Measurements from ENCODE around the gene CALN1.

Gene CALN1

GRCh38 chr7:72435925-72436480 is 23.9 kb upstream of the CALN1 start:
- ATAC-seq (replicated peaks; ENCODE audit: extremely low read depth, poor library complexity, severe bottlenecking): no peak
- H3K36me3 Mint-ChIP-seq (ENCODE audit: insufficient read depth): no peaks in the 10 kb centered on the region

GRCh38 chr7:72435366-72435765 is 23.2 kb upstream of the CALN1 start:
- no peak for DNase-seq (ENCODE audit: low spot score in 2 of 2)
- Mint-ChIP-seq H3K27ac (ENCODE audit: low read depth) (no peak overlapping the region), H3K4me3 (no peak overlapping the region), H3K27me3 (peaks cover 7% of the 10 kb centered on the region), H3K4me1 (no peaks in the 10 kb centered on the region), H3K9me3 (no peaks in the 10 kb centered on the region), H3K36me3 (ENCODE audit: insufficient read depth) (no peaks in the 10 kb centered on the region)
- no peak for ATAC-seq (replicated peaks; ENCODE audit: extremely low read depth, poor library complexity, severe bottlenecking)

More at GRCh38 chr7:72435925-72436480, 23.9 kb upstream of the CALN1 start:
- no peak overlapping the region for H3K27ac Mint-ChIP-seq (ENCODE audit: low read depth)
- no peak overlapping the region for H3K4me3 Mint-ChIP-seq
- no peaks in the 10 kb centered on the region for H3K9me3 Mint-ChIP-seq
- H3K4me1 Mint-ChIP-seq: no peaks in the 10 kb centered on the region
- DNase-seq (ENCODE audit: low spot score in 2 of 2): no peak
- H3K27me3 Mint-ChIP-seq: peaks cover 7% of the 10 kb centered on the region

GRCh38 chr7:72430531-72430930 is 18.4 kb upstream of the CALN1 start:
- no peaks in the 10 kb centered on the region for H3K27me3 Mint-ChIP-seq
- no peak overlapping the region for H3K27ac Mint-ChIP-seq (ENCODE audit: low read depth)
- H3K4me3 Mint-ChIP-seq: no peak overlapping the region
- no peaks in the 10 kb centered on the region for H3K36me3 Mint-ChIP-seq (ENCODE audit: insufficient read depth)
- H3K9me3 Mint-ChIP-seq: peaks cover 4% of the 10 kb centered on the region
- DNase-seq (ENCODE audit: low spot score in 2 of 2): no peak
- no peaks in the 10 kb centered on the region for H3K4me1 Mint-ChIP-seq
- no peak for ATAC-seq (replicated peaks; ENCODE audit: extremely low read depth, poor library complexity, severe bottlenecking)

- no peaks in the 10 kb centered on the region for H3K27me3 Mint-ChIP-seq
- H3K4me1 Mint-ChIP-seq: no peaks in the 10 kb centered on the region
- no peaks in the 10 kb centered on the region for H3K36me3 Mint-ChIP-seq (ENCODE audit: insufficient read depth)
- peaks cover 4% of the 10 kb centered on the region for H3K9me3 Mint-ChIP-seq
- no peak overlapping the region for H3K4me3 Mint-ChIP-seq
- no peak overlapping the region for H3K27ac Mint-ChIP-seq (ENCODE audit: low read depth)
- DNase-seq (ENCODE audit: low spot score in 2 of 2) (no peak), ATAC-seq (replicated peaks; ENCODE audit: extremely low read depth, poor library complexity, severe bottlenecking) (no peak)
Measured at GRCh38 chr7:72429316-72429715, 17.2 kb upstream of the CALN1 start.

- H3K36me3 Mint-ChIP-seq (ENCODE audit: insufficient read depth): no peaks in the 10 kb centered on the region
- H3K27me3 Mint-ChIP-seq: no peaks in the 10 kb centered on the region
- no peak overlapping the region for H3K27ac Mint-ChIP-seq (ENCODE audit: low read depth)
- no peaks in the 10 kb centered on the region for H3K9me3 Mint-ChIP-seq
- ATAC-seq (replicated peaks; ENCODE audit: extremely low read depth, poor library complexity, severe bottlenecking): no peak
- H3K4me1 Mint-ChIP-seq: no peaks in the 10 kb centered on the region
- no peak for DNase-seq (ENCODE audit: low spot score in 2 of 2)
- H3K4me3 Mint-ChIP-seq: no peak overlapping the region
Measured at GRCh38 chr7:72416846-72417245, 4.7 kb upstream of the CALN1 start.

- DNase-seq (ENCODE audit: low spot score in 2 of 2): no peak
- H3K4me1 Mint-ChIP-seq: no peaks in the 10 kb centered on the region
- no peaks in the 10 kb centered on the region for H3K36me3 Mint-ChIP-seq (ENCODE audit: insufficient read depth)
- H3K9me3 Mint-ChIP-seq: no peaks in the 10 kb centered on the region
- no peak overlapping the region for H3K4me3 Mint-ChIP-seq
- no peak for ATAC-seq (replicated peaks; ENCODE audit: extremely low read depth, poor library complexity, severe bottlenecking)
- no peak overlapping the region for H3K27ac Mint-ChIP-seq (ENCODE audit: low read depth)
- no peaks in the 10 kb centered on the region for H3K27me3 Mint-ChIP-seq
Measured at GRCh38 chr7:72415586-72415985, 3.4 kb upstream of the CALN1 start.

GRCh38 chr7:72413886-72414285 is 1.7 kb upstream of the CALN1 start:
- Mint-ChIP-seq H3K27me3 (no peaks in the 10 kb centered on the region), H3K4me3 (no peak overlapping the region), H3K27ac (ENCODE audit: low read depth) (no peak overlapping the region), H3K4me1 (no peaks in the 10 kb centered on the region), H3K36me3 (ENCODE audit: insufficient read depth) (no peaks in the 10 kb centered on the region), H3K9me3 (no peaks in the 10 kb centered on the region)
- no peak for ATAC-seq (replicated peaks; ENCODE audit: extremely low read depth, poor library complexity, severe bottlenecking)
- no peak for DNase-seq (ENCODE audit: low spot score in 2 of 2)

- no peaks in the 10 kb centered on the region for H3K4me1 Mint-ChIP-seq
- no peak overlapping the region for H3K27ac Mint-ChIP-seq (ENCODE audit: low read depth)
- H3K9me3 Mint-ChIP-seq: no peaks in the 10 kb centered on the region
- H3K36me3 Mint-ChIP-seq (ENCODE audit: insufficient read depth): no peaks in the 10 kb centered on the region
- ATAC-seq (replicated peaks; ENCODE audit: extremely low read depth, poor library complexity, severe bottlenecking) (no peak), DNase-seq (ENCODE audit: low spot score in 2 of 2) (no peak)
- no peak overlapping the region for H3K4me3 Mint-ChIP-seq
- no peaks in the 10 kb centered on the region for H3K27me3 Mint-ChIP-seq
Measured at GRCh38 chr7:72413290-72413689, 1.2 kb upstream of the CALN1 start.

- Mint-ChIP-seq H3K4me3 (no peak overlapping the region), H3K36me3 (ENCODE audit: insufficient read depth) (no peaks in the 10 kb centered on the region), H3K27ac (ENCODE audit: low read depth) (no peak overlapping the region), H3K4me1 (no peaks in the 10 kb centered on the region), H3K9me3 (peaks cover under 1% of the 10 kb centered on the region), H3K27me3 (no peaks in the 10 kb centered on the region)
- DNase-seq (ENCODE audit: low spot score in 2 of 2) (no peak), ATAC-seq (replicated peaks; ENCODE audit: extremely low read depth, poor library complexity, severe bottlenecking) (no peak)
Measured at GRCh38 chr7:72411419-72411818, 719 bp downstream of the CALN1 start.

GRCh38 chr7:72409638-72410015 is 2.5 kb downstream of the CALN1 start:
- H3K27ac Mint-ChIP-seq (ENCODE audit: low read depth): no peak overlapping the region
- no peak overlapping the region for H3K4me3 Mint-ChIP-seq
- no peak for ATAC-seq (replicated peaks; ENCODE audit: extremely low read depth, poor library complexity, severe bottlenecking)
- no peaks in the 10 kb centered on the region for H3K36me3 Mint-ChIP-seq (ENCODE audit: insufficient read depth)
- H3K9me3 Mint-ChIP-seq: peaks cover 5% of the 10 kb centered on the region
- H3K4me1 Mint-ChIP-seq: no peaks in the 10 kb centered on the region
- no peaks in the 10 kb centered on the region for H3K27me3 Mint-ChIP-seq
- no peak for DNase-seq (ENCODE audit: low spot score in 2 of 2)

GRCh38 chr7:72408966-72409637 is 3.0 kb downstream of the CALN1 start:
- ATAC-seq (replicated peaks; ENCODE audit: extremely low read depth, poor library complexity, severe bottlenecking) (no peak), DNase-seq (ENCODE audit: low spot score in 2 of 2) (no peak)
- no peak overlapping the region for H3K4me3 Mint-ChIP-seq
- H3K27ac Mint-ChIP-seq (ENCODE audit: low read depth): no peak overlapping the region
- H3K9me3 Mint-ChIP-seq: peaks cover 5% of the 10 kb centered on the region
- no peaks in the 10 kb centered on the region for H3K36me3 Mint-ChIP-seq (ENCODE audit: insufficient read depth)
- no peaks in the 10 kb centered on the region for H3K27me3 Mint-ChIP-seq
- no peaks in the 10 kb centered on the region for H3K4me1 Mint-ChIP-seq

GRCh38 chr7:72406820-72407403 is 5.2 kb downstream of the CALN1 start:
- H3K27me3 Mint-ChIP-seq: peaks cover 10% of the 10 kb centered on the region
- no peak overlapping the region for H3K4me3 Mint-ChIP-seq
- no peak for DNase-seq (ENCODE audit: low spot score in 2 of 2)
- H3K9me3 Mint-ChIP-seq: peaks cover 13% of the 10 kb centered on the region
- H3K27ac Mint-ChIP-seq (ENCODE audit: low read depth): no peak overlapping the region
- no peak for ATAC-seq (replicated peaks; ENCODE audit: extremely low read depth, poor library complexity, severe bottlenecking)
- H3K36me3 Mint-ChIP-seq (ENCODE audit: insufficient read depth): no peaks in the 10 kb centered on the region
- no peaks in the 10 kb centered on the region for H3K4me1 Mint-ChIP-seq

- no peak for DNase-seq (ENCODE audit: low spot score in 2 of 2)
- H3K9me3 Mint-ChIP-seq: peaks cover 14% of the 10 kb centered on the region
- H3K4me1 Mint-ChIP-seq: no peaks in the 10 kb centered on the region
- H3K4me3 Mint-ChIP-seq: no peak overlapping the region
- no peak for ATAC-seq (replicated peaks; ENCODE audit: extremely low read depth, poor library complexity, severe bottlenecking)
- no peak overlapping the region for H3K27ac Mint-ChIP-seq (ENCODE audit: low read depth)
- H3K27me3 Mint-ChIP-seq: peaks cover 10% of the 10 kb centered on the region
- no peaks in the 10 kb centered on the region for H3K36me3 Mint-ChIP-seq (ENCODE audit: insufficient read depth)
Measured at GRCh38 chr7:72405871-72406270, 6.3 kb downstream of the CALN1 start.
